Erythroblast (primary cell): ENCODE measurements around the gene CACNA1F.

Experiments used
- GATA1 ChIP-seq: IDR thresholded peaks from 2 replicates; pipeline ENCODE4 v1.6.1; 2011; ENCODE audit warnings: low read depth, mild to moderate bottlenecking, control low read depth, low read length, moderate library complexity
- POLR2A ChIP-seq: IDR thresholded peaks from 2 replicates; pipeline ENCODE4 v1.6.1; 2011; ENCODE audit warnings: mild to moderate bottlenecking, low read length

DNA sequence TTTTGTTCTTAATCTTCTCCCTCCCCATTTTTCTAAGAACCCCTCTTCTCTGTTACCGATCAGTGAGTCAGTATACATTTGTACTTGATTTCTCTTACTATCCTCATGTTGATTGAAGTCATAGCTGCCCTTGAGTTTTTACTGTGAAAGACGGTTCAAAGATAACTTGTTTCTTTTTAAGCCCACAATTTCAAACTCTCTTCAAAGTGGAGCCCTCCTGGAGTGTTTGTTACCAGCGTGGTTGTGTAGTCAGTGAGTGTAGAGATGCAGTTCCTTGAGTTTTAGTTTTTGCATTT is 44.3 kb upstream of the CACNA1F start:
- TF ChIP-seq POLR2A (no peak), GATA1 (no peak)
